Type B pancreatic cell (in vitro differentiated cells): Measurements from ENCODE around the gene INHBC. TPM values are rescaled to one million over a fixed set of nuclear protein-coding genes. Genes with fewer than 3 reads are reported as not detected.

ENCODE experiments used
- DNase-seq: peaks from one replicate; pipeline ENCODE4 v3.0.0; 2021; ENCODE audit warnings: mixed read lengths; ENCODE audit not compliant: unreplicated experiment; ENCODE audit errors: extremely low spot score
- H3K27ac Mint-ChIP-seq: 2 replicates; pipeline ENCODE4 v1.8.0; 2021; ENCODE audit warnings: mild to moderate bottlenecking, mixed read lengths
- H3K27me3 Mint-ChIP-seq: 2 replicates; pipeline ENCODE4 v1.8.0; 2021; ENCODE audit warnings: mixed read lengths
- H3K36me3 Mint-ChIP-seq: 2 replicates; pipeline ENCODE4 v1.8.0; 2021; ENCODE audit warnings: mixed read lengths
- H3K4me1 Mint-ChIP-seq: one replicate; pipeline ENCODE4 v1.8.0; 2021; ENCODE audit warnings: mixed read lengths; ENCODE audit not compliant: unreplicated experiment
- H3K4me3 Mint-ChIP-seq: 2 replicates; pipeline ENCODE4 v1.8.0; 2021; ENCODE audit warnings: mild to moderate bottlenecking, mixed read lengths
- H3K9me3 Mint-ChIP-seq: 2 replicates; pipeline ENCODE4 v1.8.0; 2021; ENCODE audit warnings: mixed read lengths
- CTCF ChIP-seq: fragments of 200-600 bp; sonication (generic); conservative IDR thresholded peaks from 2 replicates; pipeline ENCODE4 v1.5.0; 2021; ENCODE audit warnings: antibody characterized with exemption, mild to moderate bottlenecking
- total RNA-seq: library from RNA; stranded (reverse); gene quantifications from 2 replicates; pipeline ENCODE4 v1.2.1, GENCODE V29; 2021; ENCODE audit warnings: low replicate concordance

INHBC gene
- total RNA-seq, 1 donor from 2014 or later: not detected

DNA sequence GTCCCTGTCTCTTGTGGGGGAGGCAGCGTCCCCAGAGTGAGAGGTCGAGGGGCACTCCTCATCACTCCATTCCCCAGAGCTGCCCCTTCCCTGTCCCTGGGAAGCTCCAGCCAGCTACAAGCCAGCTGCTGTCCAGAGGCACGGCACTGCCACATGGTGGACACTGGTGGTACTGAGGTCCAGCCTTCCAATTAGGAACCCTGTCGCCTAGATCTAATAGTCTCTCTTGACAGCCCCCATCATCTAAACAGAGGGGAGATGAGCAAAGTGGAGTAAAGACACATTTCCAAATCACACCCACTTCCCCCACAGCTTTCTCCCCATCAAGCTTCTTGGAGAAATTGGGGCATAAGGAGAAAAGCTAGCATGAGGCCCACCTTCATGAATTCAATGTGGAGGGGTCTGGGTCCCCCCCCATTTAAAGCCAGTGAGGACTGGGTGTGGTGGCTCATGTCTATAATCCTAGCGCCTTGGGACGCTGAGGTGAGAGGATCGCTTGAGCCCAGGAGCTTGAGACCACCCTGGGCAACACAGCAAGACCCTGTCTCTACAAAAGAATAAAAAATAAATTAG, 18.4 kb downstream of the INHBC start:
- TF ChIP-seq CTCF: peak; percentile 90
- Mint-ChIP-seq H3K4me1 (peaks cover 10% of the 10 kb centered on the region), H3K27ac (no peak overlapping the region), H3K9me3 (peaks cover 4% of the 10 kb centered on the region), H3K4me3 (no peak overlapping the region), H3K27me3 (peaks cover 3% of the 10 kb centered on the region), H3K36me3 (no peaks in the 10 kb centered on the region)
- DNase-seq: no peak

DNA sequence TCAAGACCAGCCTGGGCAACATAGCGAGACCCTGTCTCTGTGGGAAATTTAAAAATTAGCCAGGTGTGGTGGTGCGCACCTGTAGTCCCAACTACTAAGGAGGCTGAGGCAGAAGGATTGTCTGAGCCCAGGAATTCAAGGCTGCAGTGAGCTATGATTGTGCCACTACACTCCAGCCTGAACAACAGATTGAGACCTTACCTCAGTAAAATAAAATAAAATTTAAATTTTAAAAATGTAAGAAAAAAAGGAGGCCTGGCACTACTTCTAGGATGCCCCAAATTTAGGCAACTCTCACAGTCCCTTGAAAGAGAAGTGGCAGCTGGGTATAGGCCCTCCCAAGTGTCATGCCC, 19.6 kb downstream of the INHBC start:
- Mint-ChIP-seq H3K4me1 (peaks cover 15% of the 10 kb centered on the region), H3K27ac (no peak overlapping the region), H3K4me3 (no peak overlapping the region), H3K27me3 (peaks cover 7% of the 10 kb centered on the region), H3K36me3 (no peaks in the 10 kb centered on the region), H3K9me3 (peaks cover 4% of the 10 kb centered on the region)
- DNase-seq: no peak
- no peak for TF ChIP-seq CTCF

DNA sequence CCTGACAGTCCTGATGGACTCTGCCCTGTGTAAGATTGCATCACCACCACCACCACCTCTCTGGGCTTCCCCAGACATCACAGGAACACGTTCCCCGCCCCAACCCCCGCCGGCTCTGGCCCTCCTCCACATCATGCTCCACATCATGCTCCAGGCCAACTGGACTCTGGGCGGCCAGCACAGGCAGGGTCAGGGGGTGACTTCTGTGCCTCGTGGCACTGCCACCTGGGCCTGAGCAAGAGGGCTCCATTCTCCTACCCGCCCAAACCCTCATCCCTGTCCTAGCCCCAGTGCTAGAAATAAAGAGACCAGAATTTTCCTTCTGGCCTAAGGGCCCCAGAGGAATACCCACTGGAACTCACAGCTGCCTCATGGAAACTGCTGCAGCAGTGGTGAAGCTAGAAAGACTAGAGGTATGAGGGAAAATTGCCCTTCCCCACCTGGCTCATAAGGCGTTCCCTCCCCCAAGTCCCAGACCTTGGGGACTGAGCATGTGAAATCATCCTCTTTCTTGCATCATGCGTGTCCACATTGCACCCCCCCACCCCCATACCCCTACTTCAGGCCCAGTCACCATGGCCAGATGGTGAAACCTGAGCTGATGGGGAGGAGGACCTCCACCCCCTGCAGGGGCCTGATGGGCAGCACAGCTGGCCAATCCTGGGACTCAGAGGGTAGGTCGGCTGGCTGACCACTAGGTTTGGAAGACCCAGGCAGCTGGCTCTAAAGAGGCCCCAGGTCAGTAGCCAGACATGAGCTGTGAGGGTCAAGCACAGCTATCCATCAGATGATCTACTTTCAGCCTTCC, 20.2 kb downstream of the INHBC start, which contains the start of gene INHBE:
INHBE (plus strand) TSS at position 742 of the 808 bp plus-strand sequence. CDS start 230 bp downstream, outside the sequence.
- H3K27me3 Mint-ChIP-seq: peaks cover 9% of the 10 kb centered on the region
- peaks cover 15% of the 10 kb centered on the region for H3K4me1 Mint-ChIP-seq
- H3K36me3 Mint-ChIP-seq: no peaks in the 10 kb centered on the region
- no peak for DNase-seq
- H3K4me3 Mint-ChIP-seq: peak within 1 kb of the TSS; percentile 72
- no peak for TF ChIP-seq CTCF
- H3K27ac Mint-ChIP-seq: no peak within 1 kb of the TSS
- peaks cover 4% of the 10 kb centered on the region for H3K9me3 Mint-ChIP-seq

- TF ChIP-seq CTCF: no peak
- Mint-ChIP-seq H3K4me3 (peak overlapping the region; percentile 72), H3K4me1 (peaks cover 19% of the 10 kb centered on the region)
These were observed 21.0 kb downstream of the INHBC start for GRCh38 chr12:57455374-57456144.

DNA sequence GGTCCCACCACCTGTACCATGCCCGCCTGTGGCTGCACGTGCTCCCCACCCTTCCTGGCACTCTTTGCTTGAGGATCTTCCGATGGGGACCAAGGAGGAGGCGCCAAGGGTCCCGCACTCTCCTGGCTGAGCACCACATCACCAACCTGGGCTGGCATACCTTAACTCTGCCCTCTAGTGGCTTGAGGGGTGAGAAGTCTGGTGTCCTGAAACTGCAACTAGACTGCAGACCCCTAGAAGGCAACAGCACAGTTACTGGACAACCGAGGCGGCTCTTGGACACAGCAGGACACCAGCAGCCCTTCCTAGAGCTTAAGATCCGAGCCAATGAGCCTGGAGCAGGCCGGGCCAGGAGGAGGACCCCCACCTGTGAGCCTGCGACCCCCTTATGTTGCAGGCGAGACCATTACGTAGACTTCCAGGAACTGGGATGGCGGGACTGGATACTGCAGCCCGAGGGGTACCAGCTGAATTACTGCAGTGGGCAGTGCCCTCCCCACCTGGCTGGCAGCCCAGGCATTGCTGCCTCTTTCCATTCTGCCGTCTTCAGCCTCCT, 21.6 kb downstream of the INHBC start:
- TF ChIP-seq CTCF: peak; percentile 73
- Mint-ChIP-seq H3K36me3 (no peaks in the 10 kb centered on the region), H3K4me3 (peak overlapping the region; percentile 72), H3K9me3 (no peaks in the 10 kb centered on the region), H3K27me3 (peaks cover 13% of the 10 kb centered on the region), H3K4me1 (peaks cover 19% of the 10 kb centered on the region), H3K27ac (no peak overlapping the region)
- no peak for DNase-seq

More at GRCh38 chr12:57455374-57456144, 21.0 kb downstream of the INHBC start:
- peaks cover 2% of the 10 kb centered on the region for H3K9me3 Mint-ChIP-seq
- no peak overlapping the region for H3K27ac Mint-ChIP-seq
- no peak for DNase-seq
- H3K27me3 Mint-ChIP-seq: peaks cover 13% of the 10 kb centered on the region
- H3K36me3 Mint-ChIP-seq: no peaks in the 10 kb centered on the region
